ENCODE data around the gene PRICKLE1. TPM values are rescaled to one million over a fixed set of nuclear protein-coding genes. Genes with fewer than 3 reads are reported as not detected.

Gene PRICKLE1
- total and polyA plus RNA-seq, 7 experiments from 2014 or later = 0.10 to 1.2 (median 0.34) TPM; not detected in 4

- ATAC-seq (no peak), DNase-seq (no peak)
- Histone ChIP-seq H3K9me3 (ENCODE audit: control insufficient read depth in 2 of 3, low read length in 3 of 3) (peaks cover 0 to 10% (median 0%) of the 10 kb centered on the region in 3 experiments), H3K27me3 (ENCODE audit: control insufficient read depth in 2 of 2, insufficient read depth in 2 of 2, low read length in 2 of 2) (no peaks in the 10 kb centered on the region), H3K4me3 (ENCODE audit: low read length) (no peak overlapping the region), H3K4me1 (ENCODE audit: control insufficient read depth in 2 of 2, insufficient read depth in 2 of 2, low read length in 2 of 2) (no peaks in the 10 kb centered on the region), H3K36me3 (ENCODE audit: control insufficient read depth in 2 of 3, insufficient read depth in 3 of 3, low read length in 3 of 3) (peaks cover 6 to 72% (median 9%) of the 10 kb centered on the region in 3 experiments), H3K27ac (ENCODE audit: low read depth, low read length) (no peak overlapping the region)
- POLR2A ChIA-PET = interaction anchor here (1.1 kb wide), 1 partner anchor 34 kb away, joined by 3 read pairs; no protein-coding TSS in a partner anchor
- CTCF ChIA-PET = no interaction called here
- Mint-ChIP-seq H3K9me3 (peaks cover 0 to 33% (median 6%) of the 10 kb centered on the region in 11 donors), H3K4me3 (no peak overlapping the region), H3K36me3 (peaks cover 17 to 91% (median 81%) of the 10 kb centered on the region in 5 donors), H3K27me3 (no peaks in the 10 kb centered on the region), H3K4me1 (peaks cover 0 to 6% (median 0%) of the 10 kb centered on the region in 7 donors), H3K27ac (peak overlapping the region in 2 of 9 donors; percentile 2 to 9)
- intact Hi-C loops (cut with micrococcal nuclease) = no loop called here
These were observed 145.2 kb downstream of the PRICKLE1 start for GRCh38 chr12:42444192-42444943.

GRCh38 chr12:42442888-42443287 lies 146.7 kb downstream of the PRICKLE1 start:
- peaks cover 0 to 33% (median 6%) of the 10 kb centered on the region in 11 donors for H3K9me3 Mint-ChIP-seq
- ATAC-seq (no peak), DNase-seq (no peak)
- H3K27ac Mint-ChIP-seq = no peak overlapping the region
- H3K4me3 ChIP-seq (ENCODE audit: low read length) = no peak overlapping the region
- no peaks in the 10 kb centered on the region for H3K27me3 ChIP-seq (ENCODE audit: control insufficient read depth in 2 of 2, insufficient read depth in 2 of 2, low read length in 2 of 2)
- no peak overlapping the region for H3K27ac ChIP-seq (ENCODE audit: low read depth, low read length)
- intact Hi-C loops (cut with micrococcal nuclease) = no loop called here
- POLR2A ChIA-PET = no interaction called here
- H3K27me3 Mint-ChIP-seq = no peaks in the 10 kb centered on the region
- no peak overlapping the region for H3K4me3 Mint-ChIP-seq
- H3K36me3 ChIP-seq (ENCODE audit: control insufficient read depth in 2 of 3, insufficient read depth in 3 of 3, low read length in 3 of 3) = peaks cover 6 to 72% (median 9%) of the 10 kb centered on the region in 3 experiments
- H3K36me3 Mint-ChIP-seq = peaks cover 16 to 85% (median 78%) of the 10 kb centered on the region in 5 donors
- CTCF ChIA-PET = no interaction called here
- peaks cover 0 to 10% (median 0%) of the 10 kb centered on the region in 3 experiments for H3K9me3 ChIP-seq (ENCODE audit: control insufficient read depth in 2 of 3, low read length in 3 of 3)
- H3K4me1 Mint-ChIP-seq = peaks cover 0 to 6% (median 0%) of the 10 kb centered on the region in 7 donors
- H3K4me1 ChIP-seq (ENCODE audit: control insufficient read depth in 2 of 2, insufficient read depth in 2 of 2, low read length in 2 of 2) = no peaks in the 10 kb centered on the region

GRCh38 chr12:42442311-42442759 lies 147.2 kb downstream of the PRICKLE1 start:
- Mint-ChIP-seq H3K27ac (no peak overlapping the region), H3K36me3 (peaks cover 16 to 83% (median 78%) of the 10 kb centered on the region in 5 donors), H3K27me3 (no peaks in the 10 kb centered on the region), H3K4me3 (no peak overlapping the region), H3K9me3 (peaks cover 0 to 33% (median 6%) of the 10 kb centered on the region in 11 donors), H3K4me1 (peaks cover 0 to 6% (median 0%) of the 10 kb centered on the region in 7 donors)
- ATAC-seq (no peak), DNase-seq (no peak)
- intact Hi-C loops (cut with micrococcal nuclease) = no loop called here
- CTCF ChIA-PET = no interaction called here
- POLR2A ChIA-PET = no interaction called here
- no peaks in the 10 kb centered on the region for H3K27me3 ChIP-seq (ENCODE audit: control insufficient read depth in 2 of 2, insufficient read depth in 2 of 2, low read length in 2 of 2)
- H3K4me3 ChIP-seq (ENCODE audit: low read length) = no peak overlapping the region
- no peaks in the 10 kb centered on the region for H3K4me1 ChIP-seq (ENCODE audit: control insufficient read depth in 2 of 2, insufficient read depth in 2 of 2, low read length in 2 of 2)
- H3K9me3 ChIP-seq (ENCODE audit: control insufficient read depth in 2 of 3, low read length in 3 of 3) = peaks cover 0 to 10% (median 0%) of the 10 kb centered on the region in 3 experiments
- H3K36me3 ChIP-seq (ENCODE audit: control insufficient read depth in 2 of 3, insufficient read depth in 3 of 3, low read length in 3 of 3) = peaks cover 6 to 72% (median 9%) of the 10 kb centered on the region in 3 experiments
- H3K27ac ChIP-seq (ENCODE audit: low read depth, low read length) = no peak overlapping the region

- peaks cover 20 to 83% (median 75%) of the 10 kb centered on the region in 5 donors for H3K36me3 Mint-ChIP-seq
- H3K4me1 ChIP-seq (ENCODE audit: control insufficient read depth in 2 of 2, insufficient read depth in 2 of 2, low read length in 2 of 2) = no peaks in the 10 kb centered on the region
- CTCF ChIA-PET = no interaction called here
These were observed 148.9 kb downstream of the PRICKLE1 start for GRCh38 chr12:42440608-42441007.

GRCh38 chr12:42432517-42433140 lies 156.9 kb downstream of the PRICKLE1 start:
- Histone ChIP-seq H3K4me1 (ENCODE audit: control insufficient read depth in 2 of 2, insufficient read depth in 2 of 2, low read length in 2 of 2) (no peaks in the 10 kb centered on the region), H3K27ac (ENCODE audit: low read depth, low read length) (no peak overlapping the region), H3K36me3 (ENCODE audit: control insufficient read depth in 2 of 3, insufficient read depth in 3 of 3, low read length in 3 of 3) (peaks cover 0 to 18% (median 0%) of the 10 kb centered on the region in 3 experiments), H3K27me3 (ENCODE audit: control insufficient read depth in 2 of 2, insufficient read depth in 2 of 2, low read length in 2 of 2) (no peaks in the 10 kb centered on the region), H3K9me3 (ENCODE audit: control insufficient read depth in 2 of 3, low read length in 3 of 3) (no peaks in the 10 kb centered on the region), H3K4me3 (ENCODE audit: low read length) (no peak overlapping the region)
- peaks cover 20 to 66% (median 55%) of the 10 kb centered on the region in 5 donors for H3K36me3 Mint-ChIP-seq
- H3K27ac Mint-ChIP-seq = peak overlapping the region in 1 of 9 donors; percentile 19
- H3K4me3 Mint-ChIP-seq = no peak overlapping the region
- no peak for ATAC-seq
- DNase-seq = no peak
- intact Hi-C loops (cut with micrococcal nuclease) = no loop called here
- POLR2A ChIA-PET = no interaction called here
- H3K27me3 Mint-ChIP-seq = no peaks in the 10 kb centered on the region
- no peaks in the 10 kb centered on the region for H3K9me3 Mint-ChIP-seq
- H3K4me1 Mint-ChIP-seq = peaks cover 0 to 25% (median 11%) of the 10 kb centered on the region in 7 donors
- CTCF ChIA-PET = interaction anchor here (0.7 kb wide), 1 partner anchor 48 kb away, joined by 3 read pairs; no protein-coding TSS in a partner anchor

More at GRCh38 chr12:42440608-42441007, 148.9 kb downstream of the PRICKLE1 start:
- no peak overlapping the region for H3K27ac ChIP-seq (ENCODE audit: low read depth, low read length)
- DNase-seq (no peak), ATAC-seq (no peak)
- Mint-ChIP-seq H3K27me3 (no peaks in the 10 kb centered on the region), H3K4me3 (no peak overlapping the region), H3K27ac (no peak overlapping the region), H3K4me1 (peaks cover 0 to 10% (median 0%) of the 10 kb centered on the region in 7 donors), H3K9me3 (peaks cover 0 to 33% (median 6%) of the 10 kb centered on the region in 11 donors)
- intact Hi-C loops (cut with micrococcal nuclease) = no loop called here
- peaks cover 6 to 55% (median 9%) of the 10 kb centered on the region in 3 experiments for H3K36me3 ChIP-seq (ENCODE audit: control insufficient read depth in 2 of 3, insufficient read depth in 3 of 3, low read length in 3 of 3)
- POLR2A ChIA-PET = no interaction called here
- H3K4me3 ChIP-seq (ENCODE audit: low read length) = no peak overlapping the region
- peaks cover 0 to 10% (median 0%) of the 10 kb centered on the region in 3 experiments for H3K9me3 ChIP-seq (ENCODE audit: control insufficient read depth in 2 of 3, low read length in 3 of 3)
- H3K27me3 ChIP-seq (ENCODE audit: control insufficient read depth in 2 of 2, insufficient read depth in 2 of 2, low read length in 2 of 2) = no peaks in the 10 kb centered on the region

- Mint-ChIP-seq H3K27ac (peak overlapping the region in 1 of 9 donors; percentile 2), H3K4me1 (peaks cover 4 to 25% (median 11%) of the 10 kb centered on the region in 7 donors), H3K4me3 (no peak overlapping the region), H3K27me3 (no peaks in the 10 kb centered on the region), H3K9me3 (no peaks in the 10 kb centered on the region), H3K36me3 (peaks cover 29 to 70% (median 58%) of the 10 kb centered on the region in 5 donors)
- ChIA-PET CTCF (no interaction called here), POLR2A (no interaction called here)
- Histone ChIP-seq H3K27me3 (ENCODE audit: control insufficient read depth in 2 of 2, insufficient read depth in 2 of 2, low read length in 2 of 2) (no peaks in the 10 kb centered on the region), H3K4me3 (ENCODE audit: low read length) (no peak overlapping the region), H3K27ac (ENCODE audit: low read depth, low read length) (no peak overlapping the region), H3K36me3 (ENCODE audit: control insufficient read depth in 2 of 3, insufficient read depth in 3 of 3, low read length in 3 of 3) (peaks cover 0 to 20% (median 0%) of the 10 kb centered on the region in 3 experiments), H3K4me1 (ENCODE audit: control insufficient read depth in 2 of 2, insufficient read depth in 2 of 2, low read length in 2 of 2) (no peaks in the 10 kb centered on the region), H3K9me3 (ENCODE audit: control insufficient read depth in 2 of 3, low read length in 3 of 3) (no peaks in the 10 kb centered on the region)
- intact Hi-C loops (cut with micrococcal nuclease) = no loop called here
- DNase-seq = no peak
- no peak for ATAC-seq
These were observed 160.7 kb downstream of the PRICKLE1 start for GRCh38 chr12:42428850-42429249.

All from naive thymus-derived CD4-positive, alpha-beta T cell (primary cell).